Middle frontal gyrus (tissue), 1 donor: ENCODE measurements around the gene FAM83C.

Experiments
- DNase-seq: peaks from one replicate; pipeline ENCODE4 v3.0.0-alpha.2; 2015; ENCODE audit warnings: low spot score; ENCODE audit errors: extremely low spot score

FAM83C gene

GRCh38 chr20:35291654-35292503 is at the start of gene FAM83C:
Gene FAM83C (minus strand): TSS chr20:35292425. CDS start chr20:35292304, 121 bp downstream.
- no peak for DNase-seq

- no peak for DNase-seq
These were observed 49.3 kb upstream of the FAM83C start for GRCh38 chr20:35341366-35342028.

GRCh38 chr20:35340436-35340835 is 48.2 kb upstream of the FAM83C start:
- no peak for DNase-seq

- no peak for DNase-seq
These were observed 47.4 kb upstream of the FAM83C start for GRCh38 chr20:35339636-35340035.

- no peak for DNase-seq
These were observed 46.8 kb upstream of the FAM83C start for GRCh38 chr20:35339007-35339406.

- no peak for DNase-seq
These were observed 42.3 kb upstream of the FAM83C start for GRCh38 chr20:35334311-35335101.

GRCh38 chr20:35333606-35334005 is 41.4 kb upstream of the FAM83C start:
- DNase-seq, result no peak

- no peak for DNase-seq
These were observed 40.4 kb upstream of the FAM83C start for GRCh38 chr20:35332540-35333200.

GRCh38 chr20:35329435-35330139 is 37.4 kb upstream of the FAM83C start:
- no peak for DNase-seq

- no peak for DNase-seq
These were observed 36.5 kb upstream of the FAM83C start for GRCh38 chr20:35328689-35329088.

GRCh38 chr20:35328095-35328685 is 36.0 kb upstream of the FAM83C start:
- DNase-seq, result no peak

GRCh38 chr20:35327074-35327976 is 35.1 kb upstream of the FAM83C start:
- DNase-seq, result no peak

- DNase-seq, result no peak
These were observed 34.5 kb upstream of the FAM83C start for GRCh38 chr20:35326740-35327073.

- no peak for DNase-seq
These were observed 34.0 kb upstream of the FAM83C start for GRCh38 chr20:35326021-35326739.

GRCh38 chr20:35325401-35325800 is 33.2 kb upstream of the FAM83C start:
- no peak for DNase-seq

GRCh38 chr20:35320396-35321126 is 28.3 kb upstream of the FAM83C start:
- no peak for DNase-seq

- DNase-seq, result no peak
These were observed 27.6 kb upstream of the FAM83C start for GRCh38 chr20:35319871-35320197.

GRCh38 chr20:35319192-35319870 is 27.1 kb upstream of the FAM83C start:
- DNase-seq, result no peak
